NCI-H510A treated with DMSO at 0.1 percent for 48 hours (cell line): ENCODE data around the gene UGT1A9.
"Not testable (repeated sequence)": the region's sequence is repeated elsewhere in the genome, so short reads cannot be mapped to it uniquely, and the experiment has no call there.

Experiments used
- DNase-seq: peaks from one replicate; lab custom pipeline; 2025; lab: John Stamatoyannopoulos, UW

The UGT1A9 gene

DNA sequence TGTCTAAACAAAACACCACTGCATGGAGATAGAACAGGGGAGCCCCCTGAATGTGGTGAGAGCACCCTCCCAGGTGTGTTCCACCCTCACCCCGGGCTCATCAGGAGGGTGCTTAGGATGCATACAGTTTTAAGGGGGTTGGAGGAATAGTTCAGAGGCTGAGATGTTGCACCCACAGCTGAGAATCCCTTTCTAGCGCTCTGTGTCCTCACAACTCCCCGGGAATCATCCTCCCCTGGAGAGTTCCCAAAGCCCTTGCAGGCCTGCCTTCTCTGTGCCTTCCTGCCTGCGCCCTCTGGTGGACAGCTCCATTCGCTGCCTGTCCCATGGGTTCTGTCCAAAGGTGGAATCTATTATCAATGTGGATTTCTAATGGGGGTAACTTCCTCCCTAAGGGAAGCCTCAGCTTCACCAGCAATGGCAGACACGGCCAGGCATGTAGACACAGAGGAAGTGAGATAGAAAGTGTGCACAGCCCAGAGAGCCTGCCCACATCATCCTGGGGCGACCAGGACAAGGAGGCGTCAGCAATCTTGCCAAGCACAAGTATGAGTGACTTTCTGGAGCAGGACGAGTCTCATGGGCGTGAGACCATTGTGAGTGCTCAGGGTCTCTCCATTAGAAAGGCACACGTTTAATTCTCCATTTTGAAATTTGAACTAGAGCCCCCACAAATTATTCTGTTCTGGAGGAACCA lies 39.8 kb downstream of the UGT1A9 start:
- DNase-seq: peak; percentile 81

DNA sequence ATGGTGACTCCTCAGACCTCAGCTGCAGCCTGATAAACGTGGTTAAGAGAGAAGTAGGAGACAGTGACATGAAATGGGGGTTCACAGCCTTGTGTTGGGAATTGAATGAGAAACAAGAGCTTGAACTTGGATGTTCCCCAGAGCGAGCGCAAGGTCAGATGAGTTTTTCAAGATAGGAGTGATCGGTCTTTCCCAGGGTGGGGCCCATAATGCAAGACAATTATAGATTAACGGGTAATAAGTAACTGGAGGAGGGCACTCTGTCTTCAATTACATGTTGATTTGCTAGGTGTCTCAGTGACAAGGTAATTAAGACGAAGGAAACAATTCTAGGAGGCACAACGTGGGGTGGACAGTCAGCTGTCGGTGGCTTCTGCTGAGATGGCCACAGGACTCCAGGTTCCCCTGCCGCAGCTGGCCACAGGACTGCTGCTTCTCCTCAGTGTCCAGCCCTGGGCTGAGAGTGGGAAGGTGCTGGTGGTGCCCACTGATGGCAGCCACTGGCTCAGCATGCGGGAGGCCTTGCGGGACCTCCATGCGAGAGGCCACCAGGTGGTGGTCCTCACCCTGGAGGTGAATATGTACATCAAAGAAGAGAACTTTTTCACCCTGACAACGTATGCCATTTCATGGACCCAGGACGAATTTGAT lies 41.0 kb downstream of the UGT1A9 start, which contains the start of gene UGT1A5:
UGT1A5 (plus strand) TSS at position 297 of the 651 bp plus-strand sequence; CDS start at position 382, 85 bp downstream.
- no peak for DNase-seq

DNA sequence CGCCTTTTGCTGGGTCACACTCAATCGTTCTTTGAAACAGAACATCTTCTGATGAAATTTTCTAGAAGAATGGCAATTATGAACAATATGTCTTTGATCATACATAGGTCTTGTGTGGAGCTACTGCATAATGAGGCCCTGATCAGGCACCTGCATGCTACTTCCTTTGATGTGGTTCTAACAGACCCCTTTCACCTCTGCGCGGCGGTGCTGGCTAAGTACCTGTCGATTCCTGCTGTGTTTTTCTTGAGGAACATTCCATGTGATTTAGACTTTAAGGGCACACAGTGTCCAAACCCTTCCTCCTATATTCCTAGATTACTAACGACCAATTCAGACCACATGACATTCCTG lies 41.5 kb downstream of the UGT1A9 start:
- no peak for DNase-seq

DNA sequence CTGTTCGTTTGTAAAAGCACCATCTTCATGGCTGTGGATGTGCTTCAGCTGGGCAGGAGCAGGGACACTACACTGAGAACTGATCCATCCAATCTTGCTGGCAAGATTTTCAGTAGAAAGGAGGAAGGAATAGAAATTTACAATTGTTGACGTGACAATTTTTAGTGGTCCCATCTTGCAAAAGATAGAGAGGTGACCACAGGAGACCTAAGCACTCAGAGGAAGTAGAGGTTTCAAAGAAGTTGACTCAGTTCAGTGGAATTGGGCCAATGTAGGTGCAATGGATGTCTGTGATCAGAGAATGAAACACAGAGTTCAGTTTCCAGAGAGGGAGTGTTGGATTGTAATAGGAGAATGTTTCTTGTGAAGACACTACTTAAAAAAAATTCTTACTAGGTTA lies 42.4 kb downstream of the UGT1A9 start:
- no peak for DNase-seq

DNA sequence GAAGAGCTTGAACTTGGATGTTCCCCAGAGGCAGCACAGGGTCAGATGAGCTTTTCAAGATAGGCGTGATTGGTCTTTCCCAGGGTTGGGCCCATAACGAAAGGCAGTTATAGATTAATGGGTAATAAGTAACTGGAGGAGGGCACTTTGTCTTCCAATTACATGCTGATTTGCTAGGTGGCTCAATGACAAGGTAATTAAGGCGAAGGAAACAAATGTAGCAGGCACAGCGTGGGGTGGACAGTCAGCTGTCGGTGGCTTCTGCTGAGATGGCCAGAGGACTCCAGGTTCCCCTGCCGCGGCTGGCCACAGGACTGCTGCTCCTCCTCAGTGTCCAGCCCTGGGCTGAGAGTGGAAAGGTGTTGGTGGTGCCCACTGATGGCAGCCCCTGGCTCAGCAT lies 46.9 kb downstream of the UGT1A9 start, which contains the start of gene UGT1A4:
UGT1A4 (plus strand) TSS at position 185 of the 400 bp plus-strand sequence; CDS start at position 270, 85 bp downstream.
- no peak for DNase-seq

DNA sequence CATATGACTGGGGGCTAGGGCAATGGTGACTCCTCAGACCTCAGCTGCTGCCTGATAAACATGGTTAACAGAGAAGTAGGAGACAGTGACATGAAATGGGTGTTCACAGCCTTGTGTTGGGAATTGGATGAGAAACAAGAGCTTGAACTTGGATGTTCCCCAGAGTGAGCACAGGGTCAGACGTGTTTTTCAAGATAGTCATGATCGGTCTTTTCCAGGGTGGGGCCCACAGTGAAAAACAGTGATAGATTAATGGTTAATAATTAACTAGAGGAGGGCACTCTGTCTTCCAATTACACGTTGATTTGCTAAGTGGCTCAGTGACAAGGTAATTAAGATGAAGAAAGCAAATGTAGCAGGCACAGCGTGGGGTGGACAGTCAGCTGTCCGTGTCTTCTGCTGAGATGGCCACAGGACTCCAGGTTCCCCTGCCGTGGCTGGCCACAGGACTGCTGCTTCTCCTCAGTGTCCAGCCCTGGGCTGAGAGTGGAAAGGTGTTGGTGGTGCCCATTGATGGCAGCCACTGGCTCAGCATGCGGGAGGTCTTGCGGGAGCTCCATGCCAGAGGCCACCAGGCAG lies 57.1 kb downstream of the UGT1A9 start, which contains the start of gene UGT1A3:
UGT1A3 (plus strand) TSS at position 320 of the 579 bp plus-strand sequence; CDS start at position 405, 85 bp downstream.
- no peak for DNase-seq

DNA sequence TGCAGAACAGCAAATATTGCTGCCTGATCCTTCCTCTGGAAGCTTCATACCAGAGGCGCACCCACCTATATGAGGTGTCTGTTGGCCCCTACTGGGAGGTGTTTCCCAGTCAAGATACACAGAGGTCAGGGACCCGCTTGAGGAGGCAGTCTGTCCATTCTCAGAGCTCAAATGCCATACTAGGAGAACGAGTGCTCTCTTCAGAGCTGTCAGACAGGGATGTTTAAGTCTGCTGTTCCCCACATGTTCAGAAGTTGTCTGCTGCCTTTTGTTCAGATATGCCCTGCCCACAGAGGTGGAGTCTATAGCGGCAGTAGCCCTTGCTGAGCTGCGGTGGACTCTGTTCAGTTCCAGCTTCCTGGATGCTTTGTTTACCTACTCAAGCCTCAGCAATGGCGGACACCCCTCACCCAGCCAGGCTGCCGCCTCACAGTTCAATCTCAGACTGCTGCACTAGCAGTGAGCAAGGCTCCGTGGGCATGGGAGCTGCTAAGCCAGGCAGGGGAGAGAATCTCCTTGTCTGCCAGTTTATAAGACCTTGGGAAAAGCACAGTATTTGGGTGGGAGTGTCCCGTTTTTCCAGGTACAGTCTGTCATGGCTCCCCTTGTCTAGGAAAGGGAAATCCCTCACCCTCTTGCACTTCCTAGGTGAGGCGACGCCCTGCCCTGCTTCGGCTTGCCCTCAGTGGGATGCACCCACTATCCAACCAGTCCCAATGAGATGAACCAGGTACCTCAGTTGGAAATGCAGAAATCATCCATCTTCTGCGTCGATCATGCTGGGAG lies 65.4 kb downstream of the UGT1A9 start:
- DNase-seq: not testable (repeated sequence)

DNA sequence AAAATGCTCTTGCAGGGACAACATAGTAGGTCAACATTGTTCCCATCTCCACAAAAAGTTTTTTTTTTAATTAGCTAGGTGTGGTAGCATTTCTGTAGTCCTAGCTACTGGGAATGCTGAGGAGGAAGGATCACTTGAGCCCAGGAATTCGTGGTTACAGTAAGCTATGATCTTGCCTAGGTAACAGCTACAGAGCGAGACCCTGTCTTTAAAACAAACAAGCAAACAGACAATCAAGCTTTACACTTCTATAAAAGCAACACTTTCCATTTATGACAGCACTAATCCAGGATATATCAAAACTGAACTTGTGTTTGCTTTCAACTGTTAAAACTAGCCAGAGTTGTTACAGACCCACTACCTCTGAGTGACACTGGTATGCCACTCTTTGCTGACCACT lies 69.2 kb downstream of the UGT1A9 start:
- no peak for DNase-seq

DNA sequence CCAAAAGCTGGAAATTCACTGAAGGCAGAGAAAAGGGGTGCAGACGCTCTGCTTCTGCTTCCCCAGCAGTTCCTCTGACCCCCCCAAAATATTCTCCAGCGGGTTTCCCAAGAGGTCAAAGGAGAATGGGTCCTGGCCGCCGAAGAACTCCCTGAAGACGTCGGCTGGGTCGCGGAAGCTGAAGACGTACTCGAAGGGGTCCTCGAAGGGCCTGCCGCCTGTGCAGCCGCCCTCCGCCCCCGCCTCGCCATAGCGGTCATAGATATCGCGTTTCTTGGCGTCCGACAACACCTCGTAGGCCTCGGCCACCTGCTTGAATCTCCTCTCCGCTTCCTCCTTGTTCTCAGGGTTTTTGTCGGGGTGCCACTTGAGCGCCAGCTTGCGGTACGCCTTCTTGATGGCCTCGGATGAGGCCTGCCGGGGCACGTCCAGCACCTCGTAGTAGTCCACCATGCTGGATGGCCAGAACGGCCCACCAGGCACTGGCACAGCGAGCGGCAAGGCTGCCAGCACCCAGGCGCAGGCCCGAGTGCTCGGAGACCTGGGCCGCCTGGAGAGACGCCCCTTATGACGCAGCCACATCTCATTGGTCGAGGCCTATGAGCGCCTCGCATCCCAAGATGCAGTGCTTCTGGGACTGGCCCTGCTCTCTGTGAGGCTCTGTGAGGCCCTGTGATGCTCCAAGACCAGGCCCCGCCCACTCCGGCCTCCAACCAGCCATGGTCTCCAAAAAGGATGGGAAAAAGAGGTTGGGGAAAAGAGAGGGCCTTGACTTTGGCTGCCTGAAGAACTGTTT lies 72.0 kb downstream of the UGT1A9 start:
- no peak for DNase-seq

DNA sequence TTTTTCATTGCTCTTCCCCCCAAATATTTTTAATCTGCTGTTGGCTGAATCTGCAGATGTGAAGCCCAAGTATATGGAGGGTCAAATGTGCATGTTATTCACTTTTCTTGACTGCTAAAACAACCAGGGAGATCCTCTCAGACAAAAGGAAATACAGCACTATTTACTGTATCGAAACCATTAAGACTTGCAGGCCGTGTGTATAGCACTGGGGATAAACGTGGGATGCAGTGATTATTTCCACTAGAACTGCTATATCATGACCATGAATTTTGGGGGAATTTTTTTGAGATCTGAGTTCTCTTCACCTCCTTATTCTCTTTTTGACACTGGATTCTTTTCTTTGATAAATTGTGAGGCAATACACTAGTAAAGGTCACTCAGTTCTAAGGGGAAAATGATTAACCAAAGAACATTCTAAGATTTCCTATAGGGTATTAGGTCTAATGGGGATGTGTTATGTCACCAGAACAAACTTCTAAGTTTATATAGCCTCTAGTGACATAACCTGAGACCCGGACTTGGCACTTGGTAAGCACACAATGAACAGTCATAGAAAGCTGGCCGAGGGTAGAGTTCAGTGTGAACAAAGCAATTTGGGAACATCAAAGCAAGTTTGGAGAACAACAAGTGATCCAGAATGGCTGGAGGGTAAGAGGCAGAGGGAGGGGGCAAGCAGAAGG lies 73.5 kb downstream of the UGT1A9 start:
- DNase-seq: no peak

DNA sequence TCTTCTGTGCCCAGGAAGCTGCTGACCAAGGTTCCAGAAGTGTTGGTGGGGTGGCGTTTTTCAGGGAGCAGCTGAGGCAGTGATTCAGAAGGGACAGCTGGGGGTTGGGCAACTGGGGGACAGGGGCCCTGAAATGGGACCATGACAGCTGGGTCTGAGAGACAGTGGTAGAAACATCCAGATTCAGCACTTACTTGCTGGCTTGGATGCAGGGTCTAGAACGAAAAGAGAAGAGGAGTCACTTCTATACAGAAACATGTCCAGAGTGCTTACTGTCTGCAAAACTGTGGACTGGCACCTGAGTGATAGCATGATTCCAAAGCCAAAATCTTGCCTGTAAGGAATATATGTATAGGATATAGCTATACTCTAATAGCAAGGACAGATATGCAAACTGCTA lies 74.1 kb downstream of the UGT1A9 start:
- DNase-seq: not testable (repeated sequence)

DNA sequence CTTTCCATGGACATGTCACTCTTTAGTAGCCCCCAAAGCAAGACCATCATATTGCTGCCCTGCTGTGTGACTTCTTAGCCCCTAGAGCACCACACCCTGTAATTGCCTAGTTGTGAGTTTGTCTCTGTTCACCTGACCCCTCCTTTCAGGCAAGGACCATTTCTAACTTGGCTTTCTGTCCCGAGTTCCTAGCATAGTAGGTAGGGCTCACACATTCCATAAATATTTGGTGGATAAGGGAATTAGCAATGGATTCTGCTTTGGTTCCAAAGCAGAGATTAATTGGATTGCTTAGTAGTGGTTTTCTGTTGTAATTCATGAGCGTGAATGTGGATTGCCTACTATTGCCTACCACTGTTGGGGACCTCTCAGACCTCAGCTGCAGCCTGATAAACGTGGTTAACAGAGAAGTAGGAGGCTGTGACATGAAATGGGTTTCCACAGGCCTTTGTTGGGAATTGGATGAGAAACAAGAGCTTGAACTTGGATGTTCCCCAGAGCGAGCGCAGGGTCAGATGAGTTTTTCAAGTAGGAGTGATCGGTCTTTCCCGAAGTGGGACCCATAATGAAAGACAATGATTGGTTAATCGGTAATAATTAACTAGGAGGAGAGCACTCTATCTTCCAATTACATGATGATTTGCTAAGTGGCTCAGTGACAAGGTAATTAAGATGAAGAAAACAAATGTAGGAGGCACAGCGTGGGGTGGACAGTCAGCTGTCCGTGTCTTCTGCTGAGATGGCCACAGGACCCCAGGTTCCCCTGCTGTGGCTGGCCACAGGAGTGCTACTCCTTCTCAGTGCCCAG lies 75.0 kb downstream of the UGT1A9 start:
- no peak for DNase-seq

DNA sequence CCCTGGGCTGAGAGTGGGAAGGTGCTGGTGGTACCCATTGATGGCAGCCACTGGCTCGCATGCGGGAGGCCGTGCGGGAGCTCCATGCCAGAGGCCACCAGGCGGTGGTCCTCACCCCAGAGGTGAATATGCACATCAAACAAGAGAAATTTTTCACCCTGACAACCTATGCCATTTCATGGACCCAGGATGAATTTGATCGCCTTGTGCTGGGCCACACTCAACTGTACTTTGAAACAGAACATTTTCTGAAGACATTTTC lies 75.5 kb downstream of the UGT1A9 start:
- no peak for DNase-seq

DNA sequence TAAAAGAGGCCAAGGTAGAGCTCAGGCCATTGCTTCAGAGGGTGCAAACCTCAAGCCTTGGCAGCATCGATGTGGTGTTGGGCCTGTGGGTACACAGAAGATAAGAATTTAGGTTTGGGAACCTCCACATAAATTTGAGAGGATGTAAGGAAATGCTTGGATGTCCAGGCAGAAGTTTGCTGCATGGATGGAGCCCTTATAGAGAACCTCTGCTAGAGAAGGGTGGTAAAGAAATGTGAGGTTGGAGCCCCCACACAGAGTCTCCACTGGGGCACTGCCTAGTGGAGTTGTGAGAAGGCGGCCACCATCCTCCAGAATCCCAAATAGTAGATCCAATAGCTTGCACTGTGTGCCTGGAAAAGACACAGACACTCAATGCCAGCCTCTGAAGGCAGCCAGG lies 79.0 kb downstream of the UGT1A9 start:
- not testable (repeated sequence) for DNase-seq

DNA sequence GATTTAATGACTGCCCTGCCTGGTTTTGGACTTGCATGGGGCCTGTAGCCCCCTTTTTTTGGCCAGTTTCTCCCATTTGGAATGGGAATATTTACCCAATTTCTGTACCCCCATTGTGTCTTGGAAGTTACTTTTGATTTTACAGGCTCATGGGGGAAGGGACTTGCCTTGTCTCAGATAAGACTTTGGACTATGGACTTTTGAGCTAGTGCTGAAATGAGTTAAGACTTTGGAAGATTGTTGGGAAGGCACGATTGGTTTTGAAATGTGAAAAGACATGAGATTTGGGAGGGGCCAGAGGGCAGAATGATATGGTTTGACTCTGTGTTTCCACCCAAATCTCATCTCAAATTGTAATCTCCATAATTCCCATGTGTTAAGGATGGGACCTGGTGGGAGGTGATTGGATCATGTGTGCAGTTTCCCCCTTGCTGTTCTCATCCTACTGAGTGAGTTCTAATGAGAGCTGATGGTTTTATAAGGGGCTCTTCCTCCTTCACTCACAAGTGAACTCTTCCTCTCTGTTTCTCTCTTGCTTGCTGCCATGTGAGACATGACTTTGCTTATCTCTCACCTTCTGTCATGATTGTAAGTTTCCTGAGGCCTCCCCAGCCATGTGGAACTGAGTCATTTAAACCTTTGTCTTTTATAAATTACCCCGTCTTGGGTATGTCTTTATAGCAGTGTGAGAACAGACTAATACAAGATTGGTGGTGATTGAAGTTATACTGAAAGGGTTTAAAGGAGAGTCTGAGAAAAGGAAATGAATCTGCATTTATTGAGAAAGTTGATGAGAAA lies 79.7 kb downstream of the UGT1A9 start:
- not testable (repeated sequence) for DNase-seq

DNA sequence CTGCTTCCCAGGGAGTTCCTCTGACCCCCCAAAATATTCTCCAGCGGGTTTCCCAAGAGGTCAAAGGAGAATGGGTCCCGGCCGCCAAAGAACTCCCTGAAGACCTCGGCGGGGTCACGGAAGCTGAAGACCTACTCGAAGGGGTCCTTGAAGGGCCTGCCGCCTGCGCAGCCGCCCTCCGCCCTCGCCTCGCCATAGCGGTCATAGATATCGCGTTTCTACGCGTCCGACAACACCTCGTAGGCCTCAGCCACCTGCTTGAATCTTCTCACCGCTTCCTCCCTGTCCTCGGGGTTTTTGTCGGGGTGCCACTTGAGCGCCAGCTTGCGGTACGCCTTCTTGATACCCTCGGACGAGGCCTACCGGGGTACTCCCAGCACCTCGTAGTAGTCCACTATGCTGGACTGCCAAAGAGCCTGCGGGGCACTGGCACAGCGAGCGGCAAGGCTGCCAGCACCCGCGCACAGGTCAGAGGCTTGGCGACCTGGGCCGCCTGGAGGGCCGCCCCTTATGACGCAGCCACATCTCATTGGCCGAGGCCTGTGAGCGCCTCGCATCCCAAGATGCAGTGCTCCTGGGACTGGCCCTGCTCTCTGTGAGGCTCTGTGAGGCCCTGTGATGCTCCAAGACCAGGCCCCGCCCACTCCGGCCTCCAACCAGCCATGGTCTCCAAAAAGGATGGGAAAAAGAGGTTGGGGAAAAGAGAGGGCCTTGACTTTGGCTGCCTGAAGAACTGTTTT lies 83.3 kb downstream of the UGT1A9 start:
- no peak for DNase-seq

DNA sequence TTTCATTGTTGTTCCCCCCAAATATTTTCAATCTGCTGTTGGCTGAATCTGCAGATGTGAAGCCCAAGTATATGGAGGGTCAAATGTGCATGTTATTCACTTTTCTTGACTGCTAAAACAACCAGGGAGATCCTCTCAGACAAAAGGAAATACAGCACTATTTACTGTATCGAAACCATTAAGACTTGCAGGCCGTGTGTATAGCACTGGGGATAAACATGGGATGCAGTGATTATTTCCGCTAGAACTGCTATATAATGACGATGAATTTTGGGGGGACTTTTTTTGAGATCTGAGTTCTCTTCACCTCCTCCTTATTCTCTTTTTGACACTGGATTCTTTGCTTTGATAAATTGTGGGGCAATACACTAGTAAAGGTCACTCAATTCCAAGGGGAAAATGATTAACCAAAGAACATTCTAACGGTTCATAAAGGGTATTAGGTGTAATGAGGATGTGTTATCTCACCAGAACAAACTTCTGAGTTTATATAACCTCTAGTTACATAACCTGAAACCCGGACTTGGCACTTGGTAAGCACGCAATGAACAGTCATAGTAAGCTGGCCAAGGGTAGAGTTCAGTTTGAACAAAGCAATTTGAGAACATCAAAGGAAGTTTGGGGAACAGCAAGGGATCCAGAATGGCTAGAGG lies 84.9 kb downstream of the UGT1A9 start:
- DNase-seq: no peak

DNA sequence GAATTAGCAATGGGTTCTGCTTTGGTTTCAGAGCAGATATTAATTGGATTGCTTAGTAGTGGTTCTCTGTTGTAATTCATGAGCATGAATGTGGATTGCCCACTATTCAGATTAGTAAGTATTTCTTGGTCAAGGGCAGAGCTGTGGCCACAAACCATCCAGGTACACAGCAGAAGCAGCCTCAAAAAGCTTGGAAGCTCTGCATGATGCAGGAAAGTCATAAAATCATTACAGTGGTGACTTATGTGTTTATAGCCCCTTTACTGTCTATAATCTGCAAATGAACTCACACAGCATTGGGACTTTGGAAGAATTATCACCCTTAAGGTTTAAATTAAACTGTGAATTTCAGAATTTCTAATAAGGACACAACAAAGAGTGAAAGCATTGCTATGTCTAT lies 86.4 kb downstream of the UGT1A9 start:
- DNase-seq: no peak
